Stimulated activated naive CD4-positive, alpha-beta T cell (primary cell): ENCODE results near the gene HOXA9.
A peak's percentile ranks its signal among the peaks of the same experiment; 100 is the strongest.

Experiments
- DNase-seq, 6 experiments: peaks; one replicate each; lab custom pipeline; 2025; lab: John Stamatoyannopoulos, UW

The HOXA9 gene

GRCh38 chr7:27188386-27189294, 23.3 kb upstream of the HOXA9 start:
- DNase-seq: peak in 3 of 6 experiments; percentile 36 to 64 (median 54)

GRCh38 chr7:27187475-27188385, 22.4 kb upstream of the HOXA9 start:
- no peak for DNase-seq

GRCh38 chr7:27186668-27187474, 21.5 kb upstream of the HOXA9 start:
- DNase-seq: no peak

- DNase-seq: no peak
Observed at GRCh38 chr7:27185854-27186667, 20.7 kb upstream of the HOXA9 start.

- DNase-seq: no peak
Observed at GRCh38 chr7:27185013-27185853, 19.9 kb upstream of the HOXA9 start, which contains the start of gene HOXA11. TSS of gene HOXA11 (minus strand) at chr7:27185232. CDS start at chr7:27185144, 88 bp downstream.

- DNase-seq: no peak
Observed at GRCh38 chr7:27184337-27185012, 19.1 kb upstream of the HOXA9 start.

- DNase-seq: no peak
Observed at GRCh38 chr7:27183682-27184336, 18.5 kb upstream of the HOXA9 start.

- DNase-seq: no peak
Observed at GRCh38 chr7:27182861-27183681, 17.7 kb upstream of the HOXA9 start.

- no peak for DNase-seq
Observed at GRCh38 chr7:27182285-27182841, 17.0 kb upstream of the HOXA9 start.

- no peak for DNase-seq
Observed at GRCh38 chr7:27181795-27182275, 16.5 kb upstream of the HOXA9 start.

GRCh38 chr7:27180431-27181420, 15.4 kb upstream of the HOXA9 start:
- DNase-seq: no peak

GRCh38 chr7:27179503-27180430, 14.4 kb upstream of the HOXA9 start:
- DNase-seq: peak in 4 of 6 experiments; percentile 23 to 69 (median 50)

- no peak for DNase-seq
Observed at GRCh38 chr7:27179030-27179429, 13.7 kb upstream of the HOXA9 start.

- no peak for DNase-seq
Observed at GRCh38 chr7:27178366-27178765, 13.0 kb upstream of the HOXA9 start.

GRCh38 chr7:27177795-27178320, 12.5 kb upstream of the HOXA9 start:
- no peak for DNase-seq
